Natural killer cell treated with Interleukin-12 subunit alpha and Interleukin-12 subunit beta and Interleukin-15 and Interleukin-18, amount 100 ng/mL, for 72 hours (primary cell): ENCODE results near the gene MRPL2. TPM values are rescaled to one million over a fixed set of nuclear protein-coding genes. Genes with fewer than 3 reads are reported as not detected.

Experiments
- ATAC-seq, 2 donors: fragments of 150-1000 bp; cut with Tn5 transposase in 1 of 2; sonication (Bioruptor Pico), chemical (Tn5 transposase) in 1 of 2; 2 replicates each; pipeline ENCODE4 v1.10.0; 2021
- DNase-seq: peaks from one replicate; pipeline ENCODE4 v3.0.0; 2022; ENCODE audit warnings: low spot score
- H3K27ac Mint-ChIP-seq, 2 donors: 1 replicate in 1 of 2; 2 replicates in 1 of 2; pipeline ENCODE4 v1.8.0; 2022; ENCODE audit warnings: mixed read lengths in 2 of 2, mild to moderate bottlenecking in 1 of 2, moderate library complexity in 1 of 2
- H3K27me3 Mint-ChIP-seq, 2 donors: 1 replicate in 1 of 2; 2 replicates in 1 of 2; pipeline ENCODE4 v1.8.0; 2022; ENCODE audit warnings: mixed read lengths in 2 of 2
- H3K36me3 Mint-ChIP-seq: one replicate; pipeline ENCODE4 v1.8.0; 2022; ENCODE audit warnings: mixed read lengths
- H3K4me1 Mint-ChIP-seq, 2 donors: 1 replicate in 1 of 2; 2 replicates in 1 of 2; pipeline ENCODE4 v1.8.0; 2022; ENCODE audit warnings: low read depth in 2 of 2, mixed read lengths in 2 of 2, mild to moderate bottlenecking in 1 of 2
- H3K4me3 Mint-ChIP-seq: one replicate; pipeline ENCODE4 v1.8.0; 2022; ENCODE audit warnings: mixed read lengths
- H3K9me3 Mint-ChIP-seq: 2 replicates; pipeline ENCODE4 v1.8.0; 2022; ENCODE audit warnings: mixed read lengths
- total RNA-seq, 2 donors: library from RNA; stranded (reverse); gene quantifications; one replicate each; pipeline ENCODE4 v1.2.3, GENCODE V29; 2022

The MRPL2 gene
- total RNA-seq, 2 donors from 2014 or later: 41.7 to 59.6 TPM

DNA sequence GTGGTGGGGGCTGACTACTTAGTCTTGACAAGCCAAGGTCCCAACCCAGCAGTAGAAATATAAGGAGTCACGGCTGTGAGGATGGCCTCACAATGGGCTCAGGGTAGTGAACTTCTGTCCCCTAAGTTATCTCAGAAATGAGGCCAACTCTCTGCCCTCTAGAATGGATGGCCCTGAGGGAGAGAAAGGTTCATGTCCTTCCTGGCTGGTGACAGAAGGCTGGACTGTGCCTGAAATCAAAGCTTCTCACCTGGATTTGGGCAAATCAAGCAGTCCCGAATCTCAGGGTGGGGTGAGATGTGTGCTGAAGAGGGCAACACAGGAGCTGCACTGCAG, 25.1 kb downstream of the MRPL2 start:
- Mint-ChIP-seq H3K36me3 (peaks cover 7% of the 10 kb centered on the region), H3K4me1 (peaks cover 19 to 27% of the 10 kb centered on the region in 2 donors), H3K9me3 (no peaks in the 10 kb centered on the region), H3K27me3 (no peaks in the 10 kb centered on the region), H3K4me3 (peak overlapping the region; percentile 11), H3K27ac (peak overlapping the region; percentile 70 to 84)
- no peak for DNase-seq
- no peak for ATAC-seq

DNA sequence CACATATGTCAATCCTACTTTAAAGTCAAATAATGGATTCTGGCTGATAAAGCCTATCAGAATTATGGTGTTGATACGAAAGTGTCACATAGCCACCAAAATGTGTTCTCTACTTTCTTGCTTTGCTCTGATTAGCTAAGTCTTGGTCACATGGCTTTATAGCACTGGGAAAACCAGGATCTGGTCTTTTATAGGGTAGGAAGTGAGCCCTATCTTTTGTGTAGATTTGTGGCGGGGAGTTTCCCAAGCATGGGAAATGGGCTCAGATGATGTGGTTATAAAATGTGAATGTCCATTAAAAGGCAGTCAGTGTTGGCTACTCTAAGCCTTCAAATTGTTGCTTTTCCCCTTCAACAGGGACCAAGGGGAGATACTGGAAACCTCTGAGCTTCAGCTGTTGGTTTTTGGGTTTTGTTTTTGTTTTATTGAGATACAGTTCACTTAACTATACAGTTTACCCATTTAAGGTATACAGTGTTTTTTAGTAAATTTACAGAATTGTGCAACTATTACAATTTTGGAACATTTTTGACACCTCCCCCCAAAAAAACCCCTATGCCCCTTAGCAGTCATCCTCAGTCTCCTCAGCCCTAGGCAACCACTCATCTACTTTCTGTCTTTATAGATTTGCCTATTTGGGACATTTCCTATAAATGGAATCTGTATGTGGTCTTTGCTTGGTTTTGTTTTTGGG, 25.6 kb downstream of the MRPL2 start:
- Mint-ChIP-seq H3K4me1 (peaks cover 19 to 25% of the 10 kb centered on the region in 2 donors), H3K9me3 (no peaks in the 10 kb centered on the region), H3K27ac (peak overlapping the region; percentile 70 to 84), H3K27me3 (no peaks in the 10 kb centered on the region), H3K4me3 (peak overlapping the region; percentile 11), H3K36me3 (peaks cover 7% of the 10 kb centered on the region)
- ATAC-seq (peak; percentile 60 to 77), DNase-seq (no peak)

DNA sequence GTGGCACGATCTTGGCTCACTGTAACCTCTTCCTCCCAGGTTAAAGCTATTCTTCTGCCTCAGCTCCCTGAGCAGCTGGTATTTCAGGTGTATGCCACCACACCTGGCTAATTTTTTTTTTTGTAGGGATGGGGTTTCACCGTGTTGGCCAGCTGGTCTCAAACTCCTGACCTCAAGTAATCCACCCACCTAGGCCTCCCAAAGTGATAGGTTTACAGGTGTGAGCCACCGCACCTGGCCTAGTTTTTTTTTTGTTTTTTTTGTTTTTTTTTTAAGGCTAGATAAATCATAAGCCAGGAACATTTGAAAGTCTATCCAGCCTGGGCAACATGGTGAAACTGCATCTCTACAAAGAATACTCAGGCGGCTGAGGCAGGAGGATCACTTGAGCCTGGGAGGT, 26.9 kb downstream of the MRPL2 start:
- H3K27ac Mint-ChIP-seq: peak overlapping the region in 1 of 2 donors; percentile 34
- peaks cover 19 to 26% of the 10 kb centered on the region in 2 donors for H3K4me1 Mint-ChIP-seq
- H3K36me3 Mint-ChIP-seq: peaks cover 14% of the 10 kb centered on the region
- ATAC-seq (no peak), DNase-seq (no peak)
- H3K9me3 Mint-ChIP-seq: no peaks in the 10 kb centered on the region
- no peaks in the 10 kb centered on the region for H3K27me3 Mint-ChIP-seq
- H3K4me3 Mint-ChIP-seq: no peak overlapping the region

DNA sequence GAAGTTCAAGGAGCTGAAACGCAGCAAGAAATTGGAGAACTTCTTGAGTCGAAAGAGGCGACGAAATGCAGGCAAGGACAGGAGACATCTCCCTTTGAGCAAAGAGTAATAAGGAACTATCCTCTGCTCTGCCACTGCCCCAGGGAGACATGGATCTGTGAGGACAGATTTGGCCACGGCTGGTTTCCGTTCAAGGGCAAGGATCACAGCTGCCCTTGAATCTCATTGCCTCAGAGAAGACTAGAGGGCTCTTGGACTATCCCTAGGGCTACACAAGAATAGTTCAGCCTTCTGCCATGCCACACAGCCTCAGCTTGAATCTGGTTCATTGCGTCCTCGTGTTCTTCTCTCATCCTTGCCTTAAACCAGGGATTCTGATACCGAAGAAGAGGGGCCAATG, 30.1 kb downstream of the MRPL2 start:
- Mint-ChIP-seq H3K4me3 (no peak overlapping the region), H3K4me1 (peaks cover 27 to 32% of the 10 kb centered on the region in 2 donors), H3K27ac (no peak overlapping the region), H3K9me3 (no peaks in the 10 kb centered on the region), H3K36me3 (peaks cover 32% of the 10 kb centered on the region), H3K27me3 (no peaks in the 10 kb centered on the region)
- DNase-seq (peak; percentile 51), ATAC-seq (no peak)

DNA sequence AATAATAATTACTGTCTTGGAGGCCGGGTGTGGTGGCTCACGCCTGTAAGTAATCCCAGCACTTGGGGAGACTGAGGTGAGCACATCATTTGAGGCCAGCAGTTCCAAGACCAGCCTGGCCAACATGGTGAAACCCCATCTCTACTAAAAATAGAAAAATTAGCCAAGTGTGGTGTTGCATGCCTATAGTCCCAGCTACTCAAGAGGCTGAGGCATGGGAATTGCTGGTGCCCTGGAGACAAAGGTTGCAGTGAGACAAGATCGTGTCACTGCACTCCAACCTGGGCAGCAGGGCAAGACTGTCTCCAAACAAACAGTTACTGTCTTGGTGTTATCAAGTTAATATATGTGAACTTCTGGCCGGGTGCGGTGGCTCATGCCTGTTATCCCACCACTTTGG, 32.9 kb downstream of the MRPL2 start:
- no peaks in the 10 kb centered on the region for H3K9me3 Mint-ChIP-seq
- DNase-seq: no peak
- H3K4me1 Mint-ChIP-seq: peaks cover 17 to 20% of the 10 kb centered on the region in 2 donors
- H3K36me3 Mint-ChIP-seq: peaks cover 27% of the 10 kb centered on the region
- H3K27me3 Mint-ChIP-seq: no peaks in the 10 kb centered on the region
- no peak overlapping the region for H3K4me3 Mint-ChIP-seq
- H3K27ac Mint-ChIP-seq: no peak overlapping the region
- no peak for ATAC-seq

DNA sequence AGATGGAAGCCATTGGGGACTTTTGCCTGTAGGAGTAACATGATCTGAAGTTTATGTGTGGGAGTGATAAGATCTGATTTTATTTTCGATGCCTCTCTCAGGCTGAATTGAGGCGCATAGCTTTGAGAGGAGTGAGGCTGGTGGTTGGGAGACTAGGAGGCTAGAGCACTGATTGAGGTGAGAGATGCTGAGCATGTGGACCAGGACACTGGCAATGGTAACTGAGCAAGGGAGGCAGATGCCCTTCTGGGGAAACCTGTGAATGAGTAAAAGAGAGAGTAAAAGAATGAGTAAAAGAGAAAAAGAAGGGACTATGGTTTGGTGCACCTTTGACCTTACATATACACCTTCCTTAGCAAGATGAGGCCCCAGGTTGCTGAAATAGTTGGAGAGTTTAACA, 34.8 kb downstream of the MRPL2 start:
- Mint-ChIP-seq H3K27me3 (no peaks in the 10 kb centered on the region), H3K36me3 (peaks cover 28% of the 10 kb centered on the region), H3K4me1 (peaks cover 17 to 20% of the 10 kb centered on the region in 2 donors), H3K27ac (peak overlapping the region; percentile 4 to 11), H3K4me3 (peak overlapping the region; percentile 10), H3K9me3 (no peaks in the 10 kb centered on the region)
- DNase-seq: no peak
- ATAC-seq: no peak

DNA sequence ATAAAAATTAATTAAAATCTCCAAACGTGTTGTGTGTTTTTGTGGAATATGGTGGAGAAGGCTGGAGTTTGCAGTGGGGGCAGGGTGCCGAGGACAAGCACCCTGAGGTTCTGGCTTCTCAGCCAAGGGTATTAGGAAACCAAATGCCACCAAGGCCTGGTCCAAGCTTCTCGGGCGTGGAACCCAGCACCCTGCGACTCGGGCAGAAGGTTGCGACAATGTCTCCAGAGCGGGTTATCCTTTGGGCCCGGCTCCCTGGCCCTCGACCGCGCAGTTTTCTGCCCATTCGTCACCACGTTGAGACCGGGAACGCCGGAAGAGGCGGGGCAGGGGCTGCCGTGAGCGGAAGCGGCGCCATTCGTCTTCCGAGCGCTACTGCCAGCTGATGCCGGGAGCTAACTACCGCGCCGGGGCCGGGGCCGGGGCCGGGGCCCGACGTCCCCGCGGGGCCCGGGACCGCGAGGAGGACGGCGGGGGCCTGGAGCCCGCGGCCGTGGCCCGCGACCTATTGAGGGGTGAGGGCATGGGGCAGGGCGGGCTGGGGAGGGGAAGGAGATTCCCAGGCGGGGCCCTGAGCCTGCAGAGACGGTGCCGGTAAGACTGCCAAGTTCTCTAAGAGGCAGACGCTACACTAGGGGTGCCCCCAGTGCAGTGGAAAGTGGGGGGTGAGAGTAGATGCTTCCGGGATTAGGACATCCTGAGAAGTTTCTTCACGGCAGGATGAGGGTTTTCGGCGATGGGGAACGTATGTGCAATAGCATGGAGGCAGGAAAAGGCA, 37.8 kb downstream of the MRPL2 start, which contains the start of gene RRP36:
RRP36 (plus strand) TSS at position 354 of the 778 bp plus-strand sequence; CDS start at position 386, 32 bp downstream.
- Mint-ChIP-seq H3K27me3 (no peaks in the 10 kb centered on the region), H3K36me3 (peaks cover 22% of the 10 kb centered on the region), H3K4me1 (peaks cover 17 to 28% of the 10 kb centered on the region in 2 donors), H3K27ac (peak within 1 kb of the TSS; percentile 70 to 83), H3K9me3 (no peaks in the 10 kb centered on the region), H3K4me3 (peak within 1 kb of the TSS; percentile 91)
- DNase-seq: peak; percentile 83
- ATAC-seq: peak; percentile 91 to 93

DNA sequence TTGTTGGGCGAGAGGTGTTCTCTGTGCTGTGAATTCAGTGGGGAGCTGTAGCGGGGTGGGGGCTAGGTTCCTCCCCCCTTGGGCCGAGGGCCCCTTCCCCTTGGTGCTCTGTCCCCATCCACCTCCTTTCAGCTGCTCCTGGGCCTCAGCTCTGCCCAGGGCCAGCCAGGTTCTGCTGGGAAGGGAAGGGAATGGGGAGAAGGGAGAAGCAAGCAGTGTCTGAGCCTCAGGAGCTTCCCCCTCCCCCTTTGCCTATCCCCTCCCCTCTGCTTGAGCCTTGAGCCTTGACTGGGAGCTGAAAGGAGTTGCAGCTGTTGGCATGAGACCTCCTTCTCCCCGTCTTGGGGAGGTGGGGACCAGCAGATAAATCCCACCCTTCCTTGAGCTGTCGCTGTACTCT, 38.4 kb downstream of the MRPL2 start:
- no peak for ATAC-seq
- no peak for DNase-seq
- peak overlapping the region; percentile 70 to 83 for H3K27ac Mint-ChIP-seq
- H3K4me1 Mint-ChIP-seq: peaks cover 22 to 31% of the 10 kb centered on the region in 2 donors
- H3K27me3 Mint-ChIP-seq: no peaks in the 10 kb centered on the region
- peak overlapping the region; percentile 91 for H3K4me3 Mint-ChIP-seq
- peaks cover 19% of the 10 kb centered on the region for H3K36me3 Mint-ChIP-seq
- no peaks in the 10 kb centered on the region for H3K9me3 Mint-ChIP-seq

DNA sequence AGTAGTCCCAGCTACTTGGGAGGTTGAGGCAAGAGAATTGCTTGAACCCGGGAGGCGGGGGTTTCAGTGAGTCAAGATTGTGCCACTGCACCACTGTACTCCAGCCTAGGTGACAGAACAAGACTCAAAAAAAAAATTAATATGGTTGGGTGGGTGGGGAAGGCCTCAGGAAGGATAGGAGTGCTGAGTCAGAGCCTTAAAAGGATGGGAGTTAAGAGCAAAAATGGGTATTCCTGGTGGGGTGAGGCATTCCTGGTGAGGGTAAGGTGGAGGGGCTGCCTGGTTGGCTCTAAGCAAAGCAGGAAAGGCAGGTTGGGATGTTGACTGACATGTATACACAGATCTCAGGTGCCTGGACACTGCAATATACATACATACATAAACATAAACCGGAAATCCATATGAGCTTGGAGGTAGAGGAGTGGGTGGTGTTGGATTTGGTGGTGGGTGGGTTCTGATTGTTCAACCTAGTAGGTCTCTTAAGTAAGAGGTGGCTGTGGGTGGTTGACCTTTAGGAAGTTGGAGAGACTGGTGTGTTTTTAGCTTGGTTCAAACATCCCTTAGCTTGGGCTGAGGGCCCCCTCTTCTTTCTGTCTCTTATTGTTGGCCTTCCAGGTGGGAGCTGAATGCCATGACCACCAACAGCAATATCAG, 39.1 kb downstream of the MRPL2 start:
- Mint-ChIP-seq H3K4me1 (peaks cover 23 to 32% of the 10 kb centered on the region in 2 donors), H3K27ac (peak overlapping the region; percentile 40 to 42), H3K9me3 (no peaks in the 10 kb centered on the region), H3K4me3 (peak overlapping the region; percentile 54), H3K36me3 (peaks cover 17% of the 10 kb centered on the region), H3K27me3 (no peaks in the 10 kb centered on the region)
- ATAC-seq: no peak
- DNase-seq: no peak

DNA sequence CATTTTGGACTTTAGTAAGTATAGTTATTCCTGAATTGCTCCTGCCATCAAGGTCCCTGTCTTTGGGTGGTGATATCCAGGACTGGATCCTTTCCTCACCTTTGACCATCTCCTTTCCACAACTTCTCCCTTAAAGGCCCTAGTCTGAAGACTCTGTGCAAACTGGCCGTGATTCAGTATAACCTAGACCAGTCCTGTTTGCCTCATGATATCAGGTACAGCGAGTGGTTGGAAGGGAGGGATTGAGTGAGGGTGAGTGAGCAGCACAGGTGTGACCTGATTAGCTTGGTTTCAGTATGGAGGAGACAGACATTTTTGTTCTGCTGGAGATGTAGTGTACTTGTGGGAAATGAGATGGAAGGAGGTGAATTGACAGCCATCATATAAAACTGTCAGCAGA, 40.1 kb downstream of the MRPL2 start:
- Mint-ChIP-seq H3K4me3 (peak overlapping the region; percentile 5), H3K4me1 (peaks cover 23 to 33% of the 10 kb centered on the region in 2 donors), H3K27ac (no peak overlapping the region), H3K9me3 (no peaks in the 10 kb centered on the region), H3K36me3 (peaks cover 8% of the 10 kb centered on the region), H3K27me3 (no peaks in the 10 kb centered on the region)
- DNase-seq (no peak), ATAC-seq (no peak)

DNA sequence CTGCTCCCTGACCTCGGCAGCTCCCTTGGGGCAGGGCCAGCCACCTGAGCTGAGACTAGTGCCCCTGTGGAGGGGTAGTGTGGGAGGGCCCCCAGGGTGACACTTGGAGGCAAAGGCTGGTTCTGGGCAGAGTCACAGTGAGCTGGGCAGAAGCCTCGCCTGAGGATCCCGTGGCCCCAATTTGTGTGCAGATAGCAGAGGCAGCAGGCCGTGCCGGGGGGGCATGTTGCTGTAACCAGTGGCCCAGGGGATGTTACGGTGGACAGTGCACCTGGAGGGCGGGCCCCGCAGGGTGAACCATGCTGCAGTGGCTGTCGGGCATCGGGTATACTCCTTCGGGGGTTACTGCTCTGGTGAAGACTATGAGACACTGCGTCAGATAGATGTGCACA, 42.3 kb downstream of the MRPL2 start:
- no peak for ATAC-seq
- H3K4me1 Mint-ChIP-seq: peaks cover 37 to 50% of the 10 kb centered on the region in 2 donors

DNA sequence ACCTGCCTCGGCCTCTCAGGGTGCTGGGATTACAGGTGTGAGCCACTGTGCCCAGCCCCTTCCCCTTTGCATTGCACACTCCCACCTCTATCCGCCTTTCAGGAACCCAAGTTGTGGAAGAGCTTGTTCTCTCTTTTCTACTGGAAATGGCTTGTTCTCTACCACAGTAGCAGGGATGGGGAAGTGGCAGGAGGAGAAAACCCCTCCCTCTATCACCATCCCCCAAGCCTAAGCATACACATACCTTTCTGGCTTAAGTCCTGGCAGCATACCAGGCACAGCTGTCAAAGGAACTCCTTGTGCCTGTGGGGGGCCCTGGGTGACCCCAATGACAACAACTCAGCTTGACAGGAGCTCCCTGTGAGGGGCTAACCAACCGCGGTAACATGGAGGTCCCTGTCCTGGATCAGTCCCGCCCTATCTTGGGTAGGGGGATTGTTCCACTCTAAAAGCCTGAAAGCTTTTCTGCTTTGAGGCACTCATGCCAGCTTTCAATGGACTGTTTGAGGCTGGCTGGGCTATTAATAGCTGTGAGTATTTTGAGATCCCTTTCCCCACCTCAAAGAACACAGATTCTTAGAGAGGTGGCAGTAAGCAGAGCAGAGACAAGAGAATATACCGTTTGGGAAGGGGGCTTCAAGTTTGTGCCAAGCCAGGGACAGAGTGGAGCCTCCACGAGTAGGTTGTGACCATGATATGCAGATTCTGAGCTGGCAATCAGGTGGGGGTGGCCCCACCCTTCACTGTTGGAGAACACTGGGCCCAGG, 42.9 kb downstream of the MRPL2 start:
- Mint-ChIP-seq H3K27ac (peak overlapping the region; percentile 26 to 76), H3K4me1 (peaks cover 43 to 52% of the 10 kb centered on the region in 2 donors), H3K9me3 (no peaks in the 10 kb centered on the region), H3K27me3 (no peaks in the 10 kb centered on the region), H3K4me3 (peak overlapping the region; percentile 51), H3K36me3 (peaks cover 6% of the 10 kb centered on the region)
- no peak for DNase-seq
- no peak for ATAC-seq

More for the DNA sequence above, 42.3 kb downstream of the MRPL2 start:
- no peak overlapping the region for H3K4me3 Mint-ChIP-seq
- H3K9me3 Mint-ChIP-seq: no peaks in the 10 kb centered on the region
- DNase-seq: no peak
- H3K36me3 Mint-ChIP-seq: peaks cover 6% of the 10 kb centered on the region
- H3K27ac Mint-ChIP-seq: no peak overlapping the region
- no peaks in the 10 kb centered on the region for H3K27me3 Mint-ChIP-seq

DNA sequence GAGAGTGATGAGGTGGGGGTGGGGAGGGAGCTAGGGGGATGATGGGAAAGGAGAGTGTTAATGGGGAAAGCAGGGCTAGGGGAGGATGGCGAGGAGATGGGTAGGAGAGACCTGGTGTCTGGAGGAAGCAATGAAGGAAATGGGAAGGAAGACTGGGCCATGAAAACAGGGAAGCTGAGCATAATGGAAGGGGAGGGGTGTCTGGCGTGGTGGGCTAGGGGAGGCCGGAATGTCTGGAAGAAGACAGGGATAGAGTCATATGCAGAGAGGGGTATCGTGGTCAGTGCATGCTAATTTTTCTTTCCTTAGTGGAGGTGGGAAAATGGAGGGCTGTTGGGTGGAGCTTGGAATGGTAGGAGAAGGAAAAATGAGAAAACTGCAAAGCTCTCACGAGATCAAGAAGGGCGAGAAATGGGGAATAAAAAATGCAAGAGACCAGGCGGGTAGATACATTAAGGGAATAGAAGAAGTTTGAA, 44.8 kb downstream of the MRPL2 start:
- no peak for ATAC-seq
- H3K9me3 Mint-ChIP-seq: no peaks in the 10 kb centered on the region
- no peaks in the 10 kb centered on the region for H3K27me3 Mint-ChIP-seq
- peak overlapping the region; percentile 94 to 95 for H3K27ac Mint-ChIP-seq
- peaks cover 43 to 56% of the 10 kb centered on the region in 2 donors for H3K4me1 Mint-ChIP-seq
- peak overlapping the region; percentile 92 for H3K4me3 Mint-ChIP-seq
- peaks cover 5% of the 10 kb centered on the region for H3K36me3 Mint-ChIP-seq
- DNase-seq: no peak
